Vagina (tissue), 2 donors: ENCODE measurements around the gene TRIM7.

Source experiments
- POLR2A ChIP-seq, 2 donors: fragments of 450-650 bp; IDR thresholded peaks; one replicate each; pipeline ENCODE4 v1.6.1; 2017; ENCODE audit warnings: antibody characterized with exemption in 2 of 2, mild to moderate bottlenecking in 2 of 2, moderate library complexity in 2 of 2
- TF ChIP-seq, protein P1 (sequence below), 3 experiments: fragments of 450-650 bp in 2 of 3; fragments of 200-600 bp in 1 of 3; sonication (generic) in 1 of 3; IDR thresholded peaks; one replicate each; pipeline ENCODE4 v1.5.1; 2017 to 2019; ENCODE audit warnings: antibody characterized with exemption in 3 of 3, mild to moderate bottlenecking in 2 of 3, moderate library complexity in 2 of 3

GRCh38 chr5:181186022-181186421, 19.0 kb downstream of the TRIM7 start:
- no peak for TF ChIP-seq POLR2A (IDR thresholded peaks at IDR 0.05)
- TF ChIP-seq, protein P1, sequence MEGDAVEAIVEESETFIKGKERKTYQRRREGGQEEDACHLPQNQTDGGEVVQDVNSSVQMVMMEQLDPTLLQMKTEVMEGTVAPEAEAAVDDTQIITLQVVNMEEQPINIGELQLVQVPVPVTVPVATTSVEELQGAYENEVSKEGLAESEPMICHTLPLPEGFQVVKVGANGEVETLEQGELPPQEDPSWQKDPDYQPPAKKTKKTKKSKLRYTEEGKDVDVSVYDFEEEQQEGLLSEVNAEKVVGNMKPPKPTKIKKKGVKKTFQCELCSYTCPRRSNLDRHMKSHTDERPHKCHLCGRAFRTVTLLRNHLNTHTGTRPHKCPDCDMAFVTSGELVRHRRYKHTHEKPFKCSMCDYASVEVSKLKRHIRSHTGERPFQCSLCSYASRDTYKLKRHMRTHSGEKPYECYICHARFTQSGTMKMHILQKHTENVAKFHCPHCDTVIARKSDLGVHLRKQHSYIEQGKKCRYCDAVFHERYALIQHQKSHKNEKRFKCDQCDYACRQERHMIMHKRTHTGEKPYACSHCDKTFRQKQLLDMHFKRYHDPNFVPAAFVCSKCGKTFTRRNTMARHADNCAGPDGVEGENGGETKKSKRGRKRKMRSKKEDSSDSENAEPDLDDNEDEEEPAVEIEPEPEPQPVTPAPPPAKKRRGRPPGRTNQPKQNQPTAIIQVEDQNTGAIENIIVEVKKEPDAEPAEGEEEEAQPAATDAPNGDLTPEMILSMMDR (IDR thresholded peaks at IDR 0.05) = no peak
